ENCODE data around the gene SCD5. TPM values are rescaled to one million over a fixed set of nuclear protein-coding genes. Genes with fewer than 3 reads are reported as not detected.

SCD5 gene
- total and polyA plus RNA-seq, 2 of the 4 experiments (the other 2 are of a cell fraction), result 12.4 to 13.5 TPM

DNA sequence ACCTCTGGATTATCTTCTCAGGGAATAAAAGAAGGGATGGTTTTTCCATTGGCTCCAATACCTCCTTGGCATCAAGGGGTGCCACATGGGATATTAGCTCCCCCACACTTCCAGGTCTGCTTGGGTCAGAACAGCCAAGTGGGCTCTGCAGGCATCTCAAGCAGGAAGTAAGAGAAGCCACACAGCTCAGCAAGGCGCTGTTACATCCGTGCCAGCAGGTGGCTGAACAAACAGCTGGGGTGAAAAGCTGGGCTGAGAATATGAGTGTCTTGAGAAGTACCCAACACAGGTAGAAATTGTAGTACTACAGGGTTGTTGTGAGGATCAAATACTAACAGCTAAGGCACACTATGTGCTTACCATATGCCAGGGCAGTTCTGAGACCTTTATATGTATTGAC is 160.1 kb downstream of the SCD5 start:
- no TSS peak for BruUV-seq (replicated peaks)
- H2AFZ ChIP-seq (replicated peaks; ENCODE audit: low read length, poor library complexity), result no peak overlapping the region
- H3K14ac ChIP-seq (replicated peaks; ENCODE audit: low read depth, low read length), result no peak overlapping the region
- no peak overlapping the region for H3K27ac ChIP-seq (ENCODE audit: insufficient read depth, low read length)
- H3K4ac ChIP-seq (ENCODE audit: low read depth, low read length), result no peak overlapping the region
- H3K23ac ChIP-seq (ENCODE audit: low read depth, low read length), result no peak overlapping the region
- no peak overlapping the region for H2BK120ac ChIP-seq (ENCODE audit: low read depth, low read length)
- ATAC-seq (ENCODE audit: low read depth), result no peak
- no peak overlapping the region for H3K56ac ChIP-seq (ENCODE audit: extremely low read depth, insufficient read depth, low read length)
- no peak overlapping the region for H3K9ac ChIP-seq (ENCODE audit: low read depth, low read length)
- H3K4me1 ChIP-seq (ENCODE audit: control insufficient read depth, insufficient read depth, low read length), result peaks cover 2% of the 10 kb centered on the region; the same call in 1 of the 2 replicates
- intact Hi-C loops (cut with micrococcal nuclease), result no loop called here
- H2BK5ac ChIP-seq (ENCODE audit: low read depth, low read length, poor library complexity, severe bottlenecking), result no peak overlapping the region
- no peaks in the 10 kb centered on the region; the same call in 1 of the 2 replicates for H3K9me1 ChIP-seq (ENCODE audit: insufficient read depth, low read length)
- in situ Hi-C loops (cut with MboI; ENCODE audit: low sequenced_read_pairs), result no loop called here
- H4K91ac ChIP-seq (ENCODE audit: insufficient read depth, low read depth, low read length), result no peak overlapping the region
- H3K4me3 ChIP-seq (ENCODE audit: insufficient read depth, low read depth, low read length), result no peak overlapping the region
- no peaks in the 10 kb centered on the region for H3K9me3 ChIP-seq (ENCODE audit: control insufficient read depth, insufficient read depth, low read length)
- CTCF ChIA-PET, result no interaction called here
- H3K27me3 ChIP-seq (ENCODE audit: control insufficient read depth, insufficient read depth, low read length), result no peaks in the 10 kb centered on the region
- DNase-seq, result no peak
- dilution Hi-C loops (cut with HindIII; ENCODE audit: low sequenced_read_pairs, unreplicated experiment), result no loop called here
- no peak overlapping the region for H3K4me2 ChIP-seq (ENCODE audit: low read depth, low read length)
- peaks cover 5% of the 10 kb centered on the region for H3K36me3 ChIP-seq (ENCODE audit: control insufficient read depth, insufficient read depth, low read length)
- no peaks in the 10 kb centered on the region for H3K79me1 ChIP-seq (ENCODE audit: low read depth in 1 of 2, low read length in 2 of 2)
- H4K8ac ChIP-seq (ENCODE audit: low read depth in 2 of 2, low read length in 2 of 2), result no peak overlapping the region
- no peak overlapping the region for H2AK9ac ChIP-seq (replicated peaks; ENCODE audit: low read depth, low read length, poor library complexity)
- no peak overlapping the region for H2BK15ac ChIP-seq (ENCODE audit: low read depth, low read length)
- WGBS, 2 experiments (ENCODE audit: extremely low coverage in 2 of 2, insufficient read length in 1 of 2), result 92% methylated on average over 2 of the region's 2 CpGs; no CpG with 5 or more reads in 1 of the 2 experiments
- H2AK5ac ChIP-seq (ENCODE audit: low read depth, low read length), result no peak overlapping the region
- H2BK20ac ChIP-seq (ENCODE audit: low read depth, low read length), result no peak overlapping the region
- no peak overlapping the region for H3K18ac ChIP-seq (ENCODE audit: low read depth, low read length)
- no peaks in the 10 kb centered on the region for H4K20me1 ChIP-seq (ENCODE audit: insufficient read depth, low read length)
- POLR2A ChIA-PET (ENCODE audit: unreplicated experiment), result no interaction called here
- H4K5ac ChIP-seq (ENCODE audit: low read depth, low read length), result no peak overlapping the region
- TF ChIP-seq MXI1 (IDR thresholded peaks at IDR 0.05; ENCODE audit: borderline replicate concordance, low read depth, low read length), result no peak
- TF ChIP-seq POLR2A (IDR thresholded peaks at IDR 0.05; ENCODE audit: low read depth, low read length), result no peak
- TF ChIP-seq RCOR1 (IDR thresholded peaks at IDR 0.05; ENCODE audit: insufficient replicate concordance, low read length), result no peak
- TF ChIP-seq RAD21 (IDR thresholded peaks at IDR 0.05; ENCODE audit: low read length), result no peak
- no peak for TF ChIP-seq BHLHE40 (IDR thresholded peaks at IDR 0.05; ENCODE audit: low read depth, low read length)
- no peak for TF ChIP-seq FOS (IDR thresholded peaks at IDR 0.05; ENCODE audit: low read depth, low read length)
- TF ChIP-seq USF2 (IDR thresholded peaks at IDR 0.05; ENCODE audit: low read depth, low read length), result no peak
- TF ChIP-seq, protein P1, sequence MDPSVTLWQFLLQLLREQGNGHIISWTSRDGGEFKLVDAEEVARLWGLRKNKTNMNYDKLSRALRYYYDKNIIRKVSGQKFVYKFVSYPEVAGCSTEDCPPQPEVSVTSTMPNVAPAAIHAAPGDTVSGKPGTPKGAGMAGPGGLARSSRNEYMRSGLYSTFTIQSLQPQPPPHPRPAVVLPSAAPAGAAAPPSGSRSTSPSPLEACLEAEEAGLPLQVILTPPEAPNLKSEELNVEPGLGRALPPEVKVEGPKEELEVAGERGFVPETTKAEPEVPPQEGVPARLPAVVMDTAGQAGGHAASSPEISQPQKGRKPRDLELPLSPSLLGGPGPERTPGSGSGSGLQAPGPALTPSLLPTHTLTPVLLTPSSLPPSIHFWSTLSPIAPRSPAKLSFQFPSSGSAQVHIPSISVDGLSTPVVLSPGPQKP (IDR thresholded peaks at IDR 0.05; ENCODE audit: borderline replicate concordance, low read depth, low read length), result no peak
- TF ChIP-seq, protein P2, sequence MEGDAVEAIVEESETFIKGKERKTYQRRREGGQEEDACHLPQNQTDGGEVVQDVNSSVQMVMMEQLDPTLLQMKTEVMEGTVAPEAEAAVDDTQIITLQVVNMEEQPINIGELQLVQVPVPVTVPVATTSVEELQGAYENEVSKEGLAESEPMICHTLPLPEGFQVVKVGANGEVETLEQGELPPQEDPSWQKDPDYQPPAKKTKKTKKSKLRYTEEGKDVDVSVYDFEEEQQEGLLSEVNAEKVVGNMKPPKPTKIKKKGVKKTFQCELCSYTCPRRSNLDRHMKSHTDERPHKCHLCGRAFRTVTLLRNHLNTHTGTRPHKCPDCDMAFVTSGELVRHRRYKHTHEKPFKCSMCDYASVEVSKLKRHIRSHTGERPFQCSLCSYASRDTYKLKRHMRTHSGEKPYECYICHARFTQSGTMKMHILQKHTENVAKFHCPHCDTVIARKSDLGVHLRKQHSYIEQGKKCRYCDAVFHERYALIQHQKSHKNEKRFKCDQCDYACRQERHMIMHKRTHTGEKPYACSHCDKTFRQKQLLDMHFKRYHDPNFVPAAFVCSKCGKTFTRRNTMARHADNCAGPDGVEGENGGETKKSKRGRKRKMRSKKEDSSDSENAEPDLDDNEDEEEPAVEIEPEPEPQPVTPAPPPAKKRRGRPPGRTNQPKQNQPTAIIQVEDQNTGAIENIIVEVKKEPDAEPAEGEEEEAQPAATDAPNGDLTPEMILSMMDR (conservative IDR thresholded peaks at IDR 0.05; ENCODE audit: low read depth, low read length), result no peak
- TF ChIP-seq SMC3 (IDR thresholded peaks at IDR 0.05; ENCODE audit: low read depth, low read length), result no peak
- TF ChIP-seq RFX5 (IDR thresholded peaks at IDR 0.05; ENCODE audit: low read depth, low read length), result no peak
- TF ChIP-seq CEBPB (IDR thresholded peaks at IDR 0.05; ENCODE audit: low read depth, low read length), result no peak
- TF ChIP-seq NFE2L2 (IDR thresholded peaks at IDR 0.05; ENCODE audit: low read depth, low read length), result no peak
- TF ChIP-seq MAFK (IDR thresholded peaks at IDR 0.05; ENCODE audit: low read depth, low read length), result no peak
- no peak for TF ChIP-seq CHD1 (IDR thresholded peaks at IDR 0.05; ENCODE audit: low read depth, low read length)
- no peak for TF ChIP-seq MAZ (IDR thresholded peaks at IDR 0.05; ENCODE audit: borderline replicate concordance, low read depth, low read length)

Measured in IMR-90 (cell line).